Spleen (tissue), 11 donors: ENCODE data around the gene KAT6B. TPM values are rescaled to one million over a fixed set of nuclear protein-coding genes. Genes with fewer than 3 reads are reported as not detected.
A peak's percentile ranks its signal among the peaks of the same experiment; 100 is the strongest.

ENCODE experiments used
- DNase-seq: peaks from one replicate; pipeline ENCODE4 v3.0.0-alpha.2; 2020
- H3K27ac ChIP-seq, 8 donors: fragments of 200-600 bp; sonication (generic) in 7 of 8; 1 replicate in 4 of 8; 2 replicates in 4 of 8; pipeline versions ENCODE4 v1.5.0 to v1.8.0; 2016 to 2021; ENCODE audit warnings: inconsistent platforms in 4 of 8, mild to moderate bottlenecking in 4 of 8, moderate library complexity in 1 of 8
- H3K27me3 ChIP-seq, 7 donors: fragments of 200-600 bp; sonication (generic) in 6 of 7; replicated peaks in 1 of 7; 1 replicate in 4 of 7; 2 replicates in 3 of 7; pipeline versions ENCODE4 v1.5.0 to v1.8.0; 2016 to 2021; ENCODE audit warnings: inconsistent platforms in 3 of 7, mild to moderate bottlenecking in 1 of 7
- H3K36me3 ChIP-seq, 6 donors: fragments of 200-600 bp; sonication (generic) in 5 of 6; 1 replicate in 4 of 6; 2 replicates in 2 of 6; pipeline versions ENCODE4 v1.5.0 to v1.8.0; 2016 to 2021; ENCODE audit warnings: inconsistent platforms in 2 of 6
- H3K4me1 ChIP-seq, 6 donors: fragments of 200-600 bp; sonication (generic) in 5 of 6; 1 replicate in 3 of 6; 2 replicates in 3 of 6; pipeline versions ENCODE4 v1.5.0 to v1.8.0; 2016 to 2021; ENCODE audit warnings: inconsistent platforms in 3 of 6
- H3K4me3 ChIP-seq, 8 donors: fragments of 200-600 bp; sonication (generic) in 7 of 8; 1 replicate in 4 of 8; 2 replicates in 4 of 8; pipeline versions ENCODE4 v1.5.0 to v1.8.0; 2016 to 2021; ENCODE audit warnings: inconsistent platforms in 4 of 8, mild to moderate bottlenecking in 4 of 8, moderate library complexity in 2 of 8
- H3K9me3 ChIP-seq, 8 donors: fragments of 200-600 bp; sonication (generic) in 7 of 8; 1 replicate in 4 of 8; 2 replicates in 4 of 8; pipeline versions ENCODE4 v1.5.0 to v1.8.0; 2016 to 2021; ENCODE audit warnings: inconsistent platforms in 4 of 8
- POLR2A ChIP-seq, 3 donors: fragments of 450-650 bp; IDR thresholded peaks; one replicate each; pipeline ENCODE4 v1.5.1; 2017; ENCODE audit warnings: antibody characterized with exemption in 3 of 3, mild to moderate bottlenecking in 1 of 3
- POLR2AphosphoS5 ChIP-seq, 3 donors: sonication (generic); formaldehyde crosslinking; IDR thresholded peaks; one replicate each; pipeline ENCODE4 v1.5.1; 2017; ENCODE audit warnings: antibody characterized with exemption in 3 of 3
- WGBS, 5 donors: extraction: QIAGEN DNeasy Blood & Tissue Kit in 3 of 5; methylation state at CpG; one replicate each; pipeline versions ENCODE4 v1.1.5 to v1.1.7; 2013 to 2018; 5-methylcytosine and 5-hydroxymethylcytosine counted together
- intact Hi-C: fragments of 100-400 bp; cut with DNase I; formaldehyde crosslinking; loops from one replicate; pipeline ENCODE4 v1.15.0; 2023; ENCODE audit warnings: low total_unique reads
- polyA plus RNA-seq, 3 donors: library from polyadenylated mRNA; stranded (reverse); fragments of 200-250 nt; gene quantifications; one replicate each; pipeline ENCODE4 v1.2.1, GENCODE V29; 2013
- total RNA-seq, 7 donors: library from RNA; depleted of rRNA in 3 of 7; stranded (reverse); fragments of >200 nt in 3 of 7; fragmentation: NEBNext Ultra II Directional in 4 of 7; extraction: Animal tissue kit (Norgen Biotek cat#: 25700) in 4 of 7; gene quantifications; one replicate each; pipeline versions ENCODE4 v1.1.0 to v1.2.1, GENCODE V29; 2016 to 2021
- TF ChIP-seq, protein P1 (sequence below), 11 experiments: fragments of 200-600 bp in 7 of 11; fragments of 450-650 bp in 4 of 11; sonication (generic) in 4 of 11; IDR thresholded peaks in 8 of 11; conservative IDR thresholded peaks in 3 of 11; 1 replicate in 7 of 11; 2 replicates in 4 of 11; pipeline versions ENCODE4 v1.4.0 to v1.8.0; 2016 to 2021; ENCODE audit warnings: antibody characterized with exemption in 11 of 11, inconsistent platforms in 4 of 11, mild to moderate bottlenecking in 1 of 11
- donor health status: healthy with polysubstance abuse.
- donor health status: DM: no; HTN: no; CAD: no; lungs with moderate emphysema.
- donor health status: DM: no; HTN: no; CAD: no.
- donor health status: Bipolar disorder and iron deficiency.
- donor health status: healthy.
- donor health status: DM: no; HTN: no; CAD: no.
- donor health status: DM: yes; HTN: yes; CAD: no.

KAT6B gene
- total and polyA plus RNA-seq, 10 donors = 2.9 to 61.0 (median 46.0) TPM

GRCh38 chr10:75003891-75004290 lies 177.5 kb downstream of the KAT6B start:
- no peaks in the 10 kb centered on the region for H3K27me3 ChIP-seq
- peaks cover 0 to 42% (median 24%) of the 10 kb centered on the region in 6 donors for H3K4me1 ChIP-seq
- intact Hi-C loops = no loop called here
- H3K9me3 ChIP-seq = no peaks in the 10 kb centered on the region
- WGBS, 5 donors = 78 to 92% (median 86%) methylated on average over 2 of the region's 2 CpGs
- TF ChIP-seq POLR2AphosphoS5 (IDR thresholded peaks at IDR 0.05) (no peak), POLR2A (IDR thresholded peaks at IDR 0.05) (no peak)
- TF ChIP-seq, protein P1, sequence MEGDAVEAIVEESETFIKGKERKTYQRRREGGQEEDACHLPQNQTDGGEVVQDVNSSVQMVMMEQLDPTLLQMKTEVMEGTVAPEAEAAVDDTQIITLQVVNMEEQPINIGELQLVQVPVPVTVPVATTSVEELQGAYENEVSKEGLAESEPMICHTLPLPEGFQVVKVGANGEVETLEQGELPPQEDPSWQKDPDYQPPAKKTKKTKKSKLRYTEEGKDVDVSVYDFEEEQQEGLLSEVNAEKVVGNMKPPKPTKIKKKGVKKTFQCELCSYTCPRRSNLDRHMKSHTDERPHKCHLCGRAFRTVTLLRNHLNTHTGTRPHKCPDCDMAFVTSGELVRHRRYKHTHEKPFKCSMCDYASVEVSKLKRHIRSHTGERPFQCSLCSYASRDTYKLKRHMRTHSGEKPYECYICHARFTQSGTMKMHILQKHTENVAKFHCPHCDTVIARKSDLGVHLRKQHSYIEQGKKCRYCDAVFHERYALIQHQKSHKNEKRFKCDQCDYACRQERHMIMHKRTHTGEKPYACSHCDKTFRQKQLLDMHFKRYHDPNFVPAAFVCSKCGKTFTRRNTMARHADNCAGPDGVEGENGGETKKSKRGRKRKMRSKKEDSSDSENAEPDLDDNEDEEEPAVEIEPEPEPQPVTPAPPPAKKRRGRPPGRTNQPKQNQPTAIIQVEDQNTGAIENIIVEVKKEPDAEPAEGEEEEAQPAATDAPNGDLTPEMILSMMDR (IDR thresholded peaks at IDR 0.05 in 8 of 11, conservative IDR thresholded peaks at IDR 0.05 in 3 of 11) = no peak
- H3K27ac ChIP-seq = no peak overlapping the region
- peaks cover 0 to 20% (median 2%) of the 10 kb centered on the region in 6 donors for H3K36me3 ChIP-seq
- no peak for DNase-seq
- no peak overlapping the region for H3K4me3 ChIP-seq

- Histone ChIP-seq H3K36me3 (peaks cover 0 to 14% (median 2%) of the 10 kb centered on the region in 6 donors), H3K4me1 (peaks cover 0 to 56% (median 18%) of the 10 kb centered on the region in 6 donors), H3K27me3 (no peaks in the 10 kb centered on the region), H3K4me3 (no peak overlapping the region), H3K27ac (peak overlapping the region in 4 of 8 donors; percentile 9 to 49 (median 35)), H3K9me3 (no peaks in the 10 kb centered on the region)
- intact Hi-C loops = no loop called here
- 49 to 74% (median 51%) methylated on average over 2 of the region's 2 CpGs for WGBS, 5 donors
- no peak for TF ChIP-seq POLR2A (IDR thresholded peaks at IDR 0.05)
- DNase-seq = no peak
These were observed 181.2 kb downstream of the KAT6B start for GRCh38 chr10:75007646-75008045.

DNA sequence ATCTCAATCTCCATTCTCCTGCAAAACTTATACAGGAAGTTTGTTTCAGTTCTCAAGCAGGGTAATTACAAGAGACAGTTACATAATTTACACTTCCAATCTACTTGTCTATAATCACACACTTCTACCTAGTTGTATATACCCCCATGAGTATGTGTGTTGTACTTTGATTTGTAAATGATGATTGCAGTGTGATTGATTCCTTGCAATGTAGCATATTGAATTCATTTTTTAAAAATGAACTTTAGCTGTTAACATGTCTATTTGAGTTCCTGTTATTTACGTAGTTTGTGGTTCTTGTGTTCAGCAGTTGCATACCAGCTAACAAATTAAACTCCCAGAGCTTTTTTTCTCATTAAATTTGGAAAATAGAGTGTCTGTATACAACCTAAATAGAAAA lies 182.6 kb downstream of the KAT6B start:
- Histone ChIP-seq H3K27ac (peak overlapping the region in 4 of 8 donors; percentile 24 to 49 (median 35)), H3K27me3 (no peaks in the 10 kb centered on the region), H3K4me1 (peaks cover 10 to 69% (median 27%) of the 10 kb centered on the region in 6 donors), H3K4me3 (no peak overlapping the region), H3K9me3 (no peaks in the 10 kb centered on the region), H3K36me3 (peaks cover 0 to 15% (median 2%) of the 10 kb centered on the region in 6 donors)
- TF ChIP-seq POLR2A (IDR thresholded peaks at IDR 0.05) = no peak
- no peak for TF ChIP-seq POLR2AphosphoS5 (IDR thresholded peaks at IDR 0.05)
- TF ChIP-seq, protein P1 (IDR thresholded peaks at IDR 0.05 in 8 of 11, conservative IDR thresholded peaks at IDR 0.05 in 3 of 11) = no peak
- WGBS, 5 donors = 35 to 46% (median 38%) methylated on average over 1 of the region's 1 CpG
- intact Hi-C loops = no loop called here
- DNase-seq = no peak

DNA sequence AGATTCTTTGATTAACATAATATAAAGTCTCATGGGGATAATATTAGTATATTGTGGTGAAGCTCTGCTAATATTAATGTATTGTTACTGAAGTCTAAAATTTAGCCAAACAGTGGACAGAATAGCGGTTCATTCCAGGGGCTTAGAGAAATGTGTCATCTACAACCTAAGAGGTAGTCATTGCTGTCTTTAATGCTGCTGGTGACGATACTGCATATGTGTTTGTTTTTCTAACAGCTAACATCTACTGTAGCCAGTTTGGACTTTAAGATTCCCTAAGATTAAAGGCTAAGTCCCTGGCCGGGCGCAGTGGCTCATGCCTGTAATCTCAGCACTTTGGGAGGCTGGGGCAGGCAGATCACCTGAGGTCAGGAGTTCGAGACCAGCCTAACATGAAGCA lies 183.0 kb downstream of the KAT6B start:
- WGBS, 5 donors = 89 to 98% (median 97%) methylated on average over 5 of the region's 5 CpGs
- TF ChIP-seq POLR2AphosphoS5 (IDR thresholded peaks at IDR 0.05) (no peak), POLR2A (IDR thresholded peaks at IDR 0.05) (no peak)
- TF ChIP-seq, protein P1 (IDR thresholded peaks at IDR 0.05 in 8 of 11, conservative IDR thresholded peaks at IDR 0.05 in 3 of 11) = no peak
- Histone ChIP-seq H3K27me3 (no peaks in the 10 kb centered on the region), H3K9me3 (no peaks in the 10 kb centered on the region), H3K4me1 (peaks cover 12 to 73% (median 32%) of the 10 kb centered on the region in 6 donors), H3K27ac (peak overlapping the region in 4 of 8 donors; percentile 2 to 49 (median 22)), H3K36me3 (peaks cover 0 to 15% (median 2%) of the 10 kb centered on the region in 6 donors), H3K4me3 (no peak overlapping the region)
- intact Hi-C loops = no loop called here
- DNase-seq = no peak
